Hepatocyte (in vitro differentiated cells): Measurements from ENCODE around the gene TTLL1.

ENCODE experiments used
- CTCF ChIP-seq: fragments of 200-600 bp; sonication (generic); IDR thresholded peaks from 2 replicates; pipeline ENCODE4 v1.5.1; 2016; ENCODE audit warnings: antibody characterized with exemption, mild to moderate bottlenecking; ENCODE audit not compliant: poor library complexity
- EZH2 ChIP-seq: fragments of 200-600 bp; sonication (generic); IDR thresholded peaks from 2 replicates; pipeline ENCODE4 v1.6.1; 2016; ENCODE audit warnings: antibody characterized with exemption, mild to moderate bottlenecking, borderline replicate concordance
- EZH2phosphoT487 ChIP-seq: fragments of 200-600 bp; sonication (generic); IDR thresholded peaks from one replicate; pipeline ENCODE4 v1.6.1; 2018; ENCODE audit warnings: antibody characterized with exemption, mild to moderate bottlenecking, low read depth, moderate library complexity; ENCODE audit not compliant: unreplicated experiment, severe bottlenecking

GRCh38 chr22:43011079-43011478 lies 78.1 kb downstream of the TTLL1 start:
- no peak for TF ChIP-seq CTCF
- TF ChIP-seq EZH2 = no peak
- no peak for TF ChIP-seq EZH2phosphoT487
